D721Med (cell line): ENCODE data around the gene PET100.
A peak's percentile ranks its signal among the peaks of the same experiment; 100 is the strongest.

ENCODE experiments used
- DNase-seq: peaks from one replicate; pipeline ENCODE4 v3.0.0; 2011; ENCODE audit warnings: low spot score; ENCODE audit not compliant: insufficient read length
- FAIRE-seq: peaks from 2 replicates; lab custom pipeline; 2011; peaks lifted over from hg19 to GRCh38; lab: Jason Lieb, UNC
- CTCF ChIP-seq: IDR thresholded peaks from 2 replicates; pipeline ENCODE4 v1.5.1; 2012; ENCODE audit warnings: mild to moderate bottlenecking, control low read depth; ENCODE audit not compliant: insufficient read depth; ENCODE audit errors: missing control alignments

The PET100 gene

GRCh38 chr19:7612282-7613274 is 17.0 kb upstream of the PET100 start:
- DNase-seq, result no peak
- no peak for TF ChIP-seq CTCF
- no peak for FAIRE-seq

- FAIRE-seq, result no peak
- no peak for DNase-seq
- TF ChIP-seq CTCF, result no peak
Measured at GRCh38 chr19:7614859-7615741, 14.5 kb upstream of the PET100 start.

GRCh38 chr19:7617172-7617571 is 12.4 kb upstream of the PET100 start:
- DNase-seq (no peak), FAIRE-seq (no peak)
- TF ChIP-seq CTCF, result no peak

- DNase-seq (no peak), FAIRE-seq (no peak)
- no peak for TF ChIP-seq CTCF
Measured at GRCh38 chr19:7617735-7618134, 11.9 kb upstream of the PET100 start.

GRCh38 chr19:7618348-7618747 is 11.2 kb upstream of the PET100 start:
- TF ChIP-seq CTCF, result no peak
- DNase-seq (no peak), FAIRE-seq (no peak)

GRCh38 chr19:7618771-7619510 is 10.7 kb upstream of the PET100 start:
- no peak for TF ChIP-seq CTCF
- DNase-seq (peak; percentile 97), FAIRE-seq (peak; percentile 21)
